Upper lobe of right lung (tissue), 1 donor: ENCODE results near the gene PAK4. TPM values are rescaled to one million over a fixed set of nuclear protein-coding genes. Genes with fewer than 3 reads are reported as not detected.

ENCODE experiments used
- ATAC-seq: fragments of 200-7000 bp; cut with Tn5 transposase; one replicate; pipeline ENCODE4 v1.9.1; 2020; ENCODE audit warnings: mild to moderate bottlenecking, moderate library complexity
- DNase-seq: peaks from one replicate; pipeline ENCODE4 v3.0.0-alpha.2; 2020
- H3K27ac ChIP-seq: fragments of 200-600 bp; one replicate; pipeline ENCODE4 v1.8.0; 2022
- H3K27me3 ChIP-seq: fragments of 200-600 bp; one replicate; pipeline ENCODE4 v1.8.0; 2022; ENCODE audit warnings: mild to moderate bottlenecking
- H3K36me3 ChIP-seq: fragments of 200-600 bp; one replicate; pipeline ENCODE4 v1.8.0; 2022
- H3K4me1 ChIP-seq: fragments of 200-600 bp; one replicate; pipeline ENCODE4 v1.8.0; 2022
- H3K4me3 ChIP-seq: fragments of 200-600 bp; one replicate; pipeline ENCODE4 v1.8.0; 2022; ENCODE audit warnings: mild to moderate bottlenecking
- H3K9me3 ChIP-seq: fragments of 200-600 bp; one replicate; pipeline ENCODE4 v1.8.0; 2022
- CTCF ChIP-seq: fragments of 200-600 bp; IDR thresholded peaks from one replicate; pipeline ENCODE4 v1.8.0; 2022; ENCODE audit warnings: antibody characterized with exemption
- intact Hi-C: fragments of 100-400 bp; cut with DNase I; formaldehyde crosslinking; loops from one replicate; pipeline ENCODE4 v1.11.0; 2022
- total RNA-seq: library from RNA; stranded (reverse); fragmentation: NEBNext Ultra II Directional; extraction: Animal tissue kit (Norgen Biotek cat#: 25700); gene quantifications from one replicate; pipeline ENCODE4 v1.2.1, GENCODE V29; 2021
- donor health status: DM: no; HTN: yes; CAD: no; lungs with severe emphysema.

Gene PAK4
- total RNA-seq, 1 donor from 2014 or later = 72.8 TPM

- no peaks in the 10 kb centered on the region for H3K36me3 ChIP-seq
- ATAC-seq = no peak
- no peaks in the 10 kb centered on the region for H3K27me3 ChIP-seq
- H3K27ac ChIP-seq = no peak overlapping the region
- TF ChIP-seq CTCF = no peak
- H3K9me3 ChIP-seq = no peaks in the 10 kb centered on the region
- DNase-seq = no peak
- H3K4me3 ChIP-seq = no peak overlapping the region
- intact Hi-C loops = loop anchor here (5.0 to 10.0 kb wide), 2 partner anchors 63 to 201 kb away; partner anchors contain the start of gene LRFN1
- peaks cover 16% of the 10 kb centered on the region for H3K4me1 ChIP-seq
These were observed 1.3 kb upstream of the PAK4 start for GRCh38 chr19:39124136-39124764.

DNA sequence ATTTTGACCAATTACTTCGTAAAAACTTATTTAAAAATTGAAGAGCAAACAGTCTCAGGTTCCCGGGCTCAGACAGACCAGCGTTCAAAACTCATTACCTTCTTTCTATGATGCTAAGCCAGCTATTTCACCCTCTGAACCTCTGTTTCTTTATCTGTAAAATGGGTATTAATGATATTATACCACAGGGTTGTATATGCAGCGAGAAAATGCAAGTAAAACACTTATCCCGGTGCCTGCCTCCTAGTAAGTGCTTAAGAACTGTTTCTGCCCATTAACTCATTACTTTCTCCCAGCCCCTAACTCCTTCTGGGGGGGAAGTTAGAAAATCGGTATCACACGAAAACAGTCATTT lies 410 bp upstream of the PAK4 start:
- H3K27ac ChIP-seq = peak overlapping the region; percentile 63
- ATAC-seq (no peak), DNase-seq (no peak)
- H3K4me1 ChIP-seq = peaks cover 19% of the 10 kb centered on the region
- H3K9me3 ChIP-seq = no peaks in the 10 kb centered on the region
- intact Hi-C loops = loop anchor here (10.0 kb wide), 1 partner anchor 200 kb away; the partner anchor contains the start of gene LRFN1
- no peaks in the 10 kb centered on the region for H3K27me3 ChIP-seq
- TF ChIP-seq CTCF = no peak
- peak overlapping the region; percentile 64 for H3K4me3 ChIP-seq
- no peaks in the 10 kb centered on the region for H3K36me3 ChIP-seq

DNA sequence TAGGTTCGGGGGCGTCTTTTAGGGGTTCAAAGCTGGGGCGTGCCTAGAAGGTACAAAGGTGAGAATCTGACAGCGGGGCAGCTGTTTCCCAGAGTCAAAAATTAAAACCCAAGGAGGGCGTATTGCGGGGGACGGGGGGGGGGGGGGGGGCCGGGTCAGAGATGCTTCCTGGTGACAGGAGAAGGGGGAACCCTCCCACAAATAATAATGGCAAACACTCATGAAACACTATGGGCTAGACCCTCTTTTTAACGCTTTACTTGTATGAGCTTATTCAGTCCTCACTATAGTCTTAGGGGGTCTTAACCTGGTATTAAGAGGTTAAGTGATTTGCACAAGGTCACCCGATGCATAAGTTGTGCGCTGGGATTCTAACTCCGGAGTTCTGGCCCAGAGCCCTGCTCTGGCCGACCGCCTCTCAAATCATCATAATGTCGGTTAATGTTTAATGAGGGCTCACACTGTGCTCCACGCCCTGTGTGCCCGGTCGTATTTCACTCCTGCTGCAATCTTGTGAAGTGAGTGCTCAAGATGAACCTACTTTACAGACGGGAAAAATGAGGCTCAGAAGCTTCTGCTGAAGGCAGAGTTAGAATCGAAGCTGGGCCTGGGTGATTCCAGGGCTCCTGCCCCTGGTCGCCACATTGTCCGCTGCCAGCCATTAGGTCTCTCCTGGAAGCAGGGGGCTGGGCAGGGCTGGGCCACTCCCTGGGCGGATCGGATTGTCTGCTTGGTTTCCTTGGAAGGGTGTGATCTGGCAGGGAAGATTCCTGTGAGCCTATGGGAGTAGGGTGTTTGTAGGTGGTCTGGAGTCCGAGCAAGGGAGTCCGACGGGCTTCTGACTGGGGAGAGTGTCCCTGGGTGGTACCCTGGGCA lies 964 bp downstream of the PAK4 start:
- Histone ChIP-seq H3K27ac (peak overlapping the region; percentile 63), H3K27me3 (no peaks in the 10 kb centered on the region), H3K4me1 (peaks cover 30% of the 10 kb centered on the region), H3K36me3 (no peaks in the 10 kb centered on the region), H3K9me3 (no peaks in the 10 kb centered on the region), H3K4me3 (peak overlapping the region; percentile 64)
- intact Hi-C loops = loop anchor here (10.0 kb wide), 1 partner anchor 198 kb away; the partner anchor contains the start of gene LRFN1
- ATAC-seq (peak; percentile 54), DNase-seq (no peak)
- no peak for TF ChIP-seq CTCF

DNA sequence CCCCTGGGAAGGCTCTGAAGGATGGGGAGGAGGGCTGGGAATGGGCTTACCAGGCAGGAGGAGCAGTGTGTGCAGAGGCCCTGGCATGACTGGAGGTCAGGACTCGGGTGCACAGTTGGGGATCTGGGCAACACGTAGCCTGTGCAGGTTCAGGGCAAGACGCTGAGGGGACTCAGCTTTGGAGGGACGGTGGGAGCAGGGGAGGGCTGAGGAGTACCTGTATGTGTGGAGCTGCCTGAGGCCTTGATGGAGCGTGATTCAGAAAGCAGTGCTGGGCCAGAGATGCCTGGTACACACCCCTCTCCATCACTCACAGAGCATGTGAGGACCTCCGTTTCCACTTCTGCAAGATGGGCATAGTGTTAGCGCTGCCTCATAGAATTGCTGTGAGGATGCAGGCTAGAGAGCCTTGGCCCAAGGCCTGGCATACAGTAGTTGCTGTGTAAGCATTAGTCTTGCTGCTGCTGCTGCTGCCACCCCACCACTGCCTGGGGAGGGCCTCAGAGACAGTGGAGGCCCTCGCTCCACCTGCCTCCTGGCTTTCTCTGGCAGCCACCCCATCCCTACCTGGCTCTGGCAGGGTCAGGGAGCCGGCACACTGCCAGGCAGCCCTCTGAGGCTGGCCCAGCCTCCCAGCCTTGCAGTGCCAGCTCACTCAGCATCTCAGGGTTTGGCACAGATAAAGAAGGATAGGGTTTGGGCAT lies 2.4 kb downstream of the PAK4 start:
- TF ChIP-seq CTCF = no peak
- Histone ChIP-seq H3K4me1 (peaks cover 45% of the 10 kb centered on the region), H3K27ac (peak overlapping the region; percentile 63), H3K4me3 (peak overlapping the region; percentile 64), H3K36me3 (no peaks in the 10 kb centered on the region), H3K27me3 (no peaks in the 10 kb centered on the region), H3K9me3 (no peaks in the 10 kb centered on the region)
- intact Hi-C loops = loop anchor here (10.0 kb wide), 1 partner anchor 197 kb away; the partner anchor contains the start of gene LRFN1
- ATAC-seq (no peak), DNase-seq (no peak)

DNA sequence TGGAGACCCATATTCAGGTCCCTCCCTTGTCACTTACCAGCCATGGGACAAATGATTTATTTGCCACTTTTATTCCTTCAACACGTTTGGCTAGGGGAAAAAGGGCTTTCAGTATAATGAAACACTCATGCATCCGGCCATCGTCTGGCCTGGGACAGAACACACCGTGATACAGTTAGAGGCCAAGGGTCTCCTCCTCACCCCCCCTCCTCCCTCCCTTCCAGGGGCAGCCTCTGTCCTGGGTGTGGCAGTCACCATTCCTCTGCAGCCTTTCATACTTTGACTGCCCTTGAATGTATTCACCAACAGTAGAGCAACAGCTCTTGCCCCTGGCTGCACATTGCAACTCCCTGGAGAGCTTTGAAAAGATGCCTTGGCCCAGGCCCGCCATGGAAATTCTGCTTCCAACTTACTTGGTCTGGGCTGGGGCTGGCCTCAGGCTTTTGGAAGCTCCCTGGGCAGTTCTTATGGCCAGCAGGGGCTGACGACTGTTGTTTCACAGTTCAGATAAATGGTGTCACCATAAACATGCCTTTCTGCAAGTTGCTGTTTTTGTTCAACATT lies 3.0 kb downstream of the PAK4 start:
- DNase-seq (no peak), ATAC-seq (no peak)
- Histone ChIP-seq H3K36me3 (no peaks in the 10 kb centered on the region), H3K9me3 (no peaks in the 10 kb centered on the region), H3K4me1 (peaks cover 51% of the 10 kb centered on the region), H3K27ac (peak overlapping the region; percentile 4), H3K27me3 (no peaks in the 10 kb centered on the region), H3K4me3 (no peak overlapping the region)
- intact Hi-C loops = loop anchor here (10.0 kb wide), 1 partner anchor 196 kb away; the partner anchor contains the start of gene LRFN1
- no peak for TF ChIP-seq CTCF
